Heart left ventricle (tissue), 16 donors: ENCODE results near the gene KDM1A. TPM values are rescaled to one million over a fixed set of nuclear protein-coding genes. Genes with fewer than 3 reads are reported as not detected.
"Not testable (repeated sequence)": the region's sequence is repeated elsewhere in the genome, so short reads cannot be mapped to it uniquely, and the experiment has no call there.

Source experiments
- ATAC-seq, 4 donors: fragments of 200-7000 bp; cut with Tn5 transposase; one replicate each; pipeline ENCODE4 v1.9.1; 2020 to 2022; ENCODE audit warnings: moderate library complexity in 4 of 4, mild to moderate bottlenecking in 3 of 4, moderate number of reproducible peaks in 1 of 4
- DNase-seq, 5 donors: peaks; one replicate each; pipeline ENCODE4 v3.0.0-alpha.2; 2020
- H3K27ac ChIP-seq, 12 donors: fragments of 200-600 bp; sonication (generic) in 4 of 12; one replicate each; pipeline versions ENCODE4 v1.5.0 to v1.8.0; 2016 to 2022; ENCODE audit warnings: mild to moderate bottlenecking in 2 of 12
- H3K27me3 ChIP-seq, 9 donors: fragments of 200-600 bp; sonication (generic) in 2 of 9; one replicate each; pipeline versions ENCODE4 v1.5.1 to v1.8.0; 2016 to 2022; ENCODE audit warnings: mild to moderate bottlenecking in 3 of 9
- H3K36me3 ChIP-seq, 9 donors: fragments of 200-600 bp; sonication (generic) in 2 of 9; one replicate each; pipeline versions ENCODE4 v1.5.0 to v1.8.0; 2018 to 2022; ENCODE audit warnings: mild to moderate bottlenecking in 2 of 9
- H3K4me1 ChIP-seq, 12 donors: fragments of 200-600 bp; sonication (generic) in 4 of 12; one replicate each; pipeline versions ENCODE4 v1.5.0 to v1.8.0; 2016 to 2022; ENCODE audit warnings: mild to moderate bottlenecking in 3 of 12
- H3K4me3 ChIP-seq, 12 donors: fragments of 200-600 bp; sonication (generic) in 4 of 12; one replicate each; pipeline versions ENCODE4 v1.5.0 to v1.8.0; 2017 to 2022; ENCODE audit warnings: mild to moderate bottlenecking in 9 of 12, moderate library complexity in 4 of 12
- H3K9me3 ChIP-seq, 12 donors: fragments of 200-600 bp; sonication (generic) in 4 of 12; one replicate each; pipeline versions ENCODE4 v1.5.0 to v1.8.0; 2016 to 2022; ENCODE audit warnings: mild to moderate bottlenecking in 1 of 12
- POLR2A ChIP-seq, 2 donors: fragments of 450-650 bp; IDR thresholded peaks; one replicate each; pipeline ENCODE4 v1.6.1; 2017; ENCODE audit warnings: antibody characterized with exemption in 2 of 2, mild to moderate bottlenecking in 2 of 2, moderate library complexity in 2 of 2
- WGBS, 4 donors: extraction: QIAGEN DNeasy Blood & Tissue Kit in 2 of 4; methylation state at CpG; one replicate each; pipeline versions ENCODE4 v1.1.5 to v1.1.7; 2013 to 2018; 5-methylcytosine and 5-hydroxymethylcytosine counted together
- intact Hi-C, 10 donors: fragments of 100-400 bp; cut with DNase I; formaldehyde crosslinking; loops; one replicate each; pipeline versions ENCODE4 v1.11.1 to v1.14.2; 2022
- polyA plus RNA-seq, 2 donors: library from polyadenylated mRNA; stranded (reverse); fragments of 200-250 nt; gene quantifications; one replicate each; pipeline ENCODE4 v1.2.3, GENCODE V29; 2013
- total RNA-seq, 9 donors: library from RNA; depleted of rRNA in 2 of 9; stranded (reverse); fragments of >200 nt in 2 of 9; fragmentation: NEBNext Ultra II Directional in 3 of 9; extraction: Animal tissue kit (Norgen Biotek cat#: 25700) in 3 of 9; gene quantifications; one replicate each; pipeline versions ENCODE4 v1.1.0 to v1.2.4, GENCODE V29; 2016 to 2023
- TF ChIP-seq, protein P1 (sequence below), 12 donors: fragments of 200-600 bp; sonication (generic) in 4 of 12; IDR thresholded peaks; one replicate each; pipeline versions ENCODE4 v1.5.0 to v1.8.0; 2018 to 2022; ENCODE audit warnings: antibody characterized with exemption in 12 of 12, mild to moderate bottlenecking in 5 of 12
- donor health status: ischemic (EF 13 %, LVEDD 7.1; RV severe dilation, severe dysfunction).
- donor health status: healthy with polysubstance abuse.
- donor health status: DM: no; HTN: yes; CAD: no.
- donor health status: DM: no; HTN: no; CAD: no.
- donor health status: ischemic (EF 25% LVEDD 6.9; RV normal size, moderate dysfunction).
- donor health status: ischemic (EF 25% LVEDD 5.7; RV mildly dilated, moderate dysfunction).
- donor health status: healthy.
- donor health status: DM: yes; HTN: yes; CAD: no.
- donor health status: ischemic (EF 35%, LVEDD 5.7; RV mildly dilated, moderate dysfunction).
- donor health status: nonischemic (EF 11% LVEDD 7.7; RV severe dilation, severe dysfunction).
- donor health status: DM: yes; HTN: yes; CAD: no.
- donor health status: PGD.
- donor health status: ischemic (EF 29% LVEDD 5.4; RV normal size, mild dysfunction).
- donor health status: nonischemic (EF 23%, LVEDD 6.1; RV moderate dilation, normal function).

The KDM1A gene
- total and polyA plus RNA-seq, 11 donors, result 14.8 to 37.2 (median 29.7) TPM

DNA sequence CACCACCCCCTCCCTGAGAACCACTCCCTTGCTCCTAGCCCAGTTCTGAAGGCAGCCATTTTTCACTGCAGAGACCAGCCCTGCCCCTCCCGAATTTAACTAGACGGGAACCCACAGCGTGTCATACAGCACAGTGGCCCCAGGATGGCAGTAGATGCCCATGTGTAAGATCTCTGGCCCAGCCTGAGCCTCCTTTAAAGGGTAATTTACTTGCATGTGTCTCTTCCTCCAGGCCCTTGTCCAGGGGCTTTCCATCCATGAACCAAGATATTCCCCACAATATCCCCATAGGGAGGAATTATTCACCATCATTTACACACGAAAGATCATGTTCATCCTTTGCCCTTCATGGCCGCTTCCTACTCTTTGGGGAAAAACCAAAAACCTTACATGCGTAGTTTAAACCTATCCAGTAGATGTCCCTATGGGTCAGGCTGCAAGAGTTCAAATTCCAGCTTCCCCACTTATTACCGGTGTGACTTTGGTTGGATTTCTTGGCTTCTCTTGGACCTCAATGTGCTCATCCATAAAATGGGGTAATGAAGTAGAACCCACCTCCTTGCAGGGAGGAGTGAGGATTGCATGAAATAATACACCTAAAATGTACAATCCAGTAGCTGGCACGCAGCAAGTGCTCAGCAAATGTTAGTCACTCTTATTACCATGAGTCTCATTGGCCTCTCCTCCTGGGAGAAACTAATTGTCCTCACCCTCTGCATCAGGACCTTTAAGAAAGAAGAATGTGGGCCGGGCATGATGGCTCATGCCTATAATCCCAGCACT, 42.6 kb upstream of the KDM1A start:
- peak; percentile 79 to 96 (median 94) for ATAC-seq
- Histone ChIP-seq H3K27ac (no peak overlapping the region), H3K27me3 (peaks cover 0 to 16% (median 6%) of the 10 kb centered on the region in 9 donors), H3K36me3 (no peaks in the 10 kb centered on the region), H3K4me1 (no peaks in the 10 kb centered on the region), H3K4me3 (no peak overlapping the region), H3K9me3 (no peaks in the 10 kb centered on the region)
- intact Hi-C loops, result loop anchor here in 9 of 10 donors (2.0 to 10.0 kb wide), 7 partner anchors 108 to 298 kb away; no protein-coding TSS in a partner anchor
- 36 to 39% (median 38%) methylated on average over 9 of the region's 9 CpGs for WGBS, 4 donors
- TF ChIP-seq, protein P1, sequence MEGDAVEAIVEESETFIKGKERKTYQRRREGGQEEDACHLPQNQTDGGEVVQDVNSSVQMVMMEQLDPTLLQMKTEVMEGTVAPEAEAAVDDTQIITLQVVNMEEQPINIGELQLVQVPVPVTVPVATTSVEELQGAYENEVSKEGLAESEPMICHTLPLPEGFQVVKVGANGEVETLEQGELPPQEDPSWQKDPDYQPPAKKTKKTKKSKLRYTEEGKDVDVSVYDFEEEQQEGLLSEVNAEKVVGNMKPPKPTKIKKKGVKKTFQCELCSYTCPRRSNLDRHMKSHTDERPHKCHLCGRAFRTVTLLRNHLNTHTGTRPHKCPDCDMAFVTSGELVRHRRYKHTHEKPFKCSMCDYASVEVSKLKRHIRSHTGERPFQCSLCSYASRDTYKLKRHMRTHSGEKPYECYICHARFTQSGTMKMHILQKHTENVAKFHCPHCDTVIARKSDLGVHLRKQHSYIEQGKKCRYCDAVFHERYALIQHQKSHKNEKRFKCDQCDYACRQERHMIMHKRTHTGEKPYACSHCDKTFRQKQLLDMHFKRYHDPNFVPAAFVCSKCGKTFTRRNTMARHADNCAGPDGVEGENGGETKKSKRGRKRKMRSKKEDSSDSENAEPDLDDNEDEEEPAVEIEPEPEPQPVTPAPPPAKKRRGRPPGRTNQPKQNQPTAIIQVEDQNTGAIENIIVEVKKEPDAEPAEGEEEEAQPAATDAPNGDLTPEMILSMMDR (IDR thresholded peaks at IDR 0.05), result peak; percentile 37 to 68 (median 64)
- no peak for TF ChIP-seq POLR2A (IDR thresholded peaks at IDR 0.05)
- DNase-seq, result peak in 4 of 5 donors; percentile 35 to 55 (median 47)

GRCh38 chr1:22978299-22978698, 41.0 kb upstream of the KDM1A start:
- Histone ChIP-seq H3K9me3 (no peaks in the 10 kb centered on the region), H3K36me3 (no peaks in the 10 kb centered on the region), H3K27me3 (peaks cover 0 to 16% (median 0%) of the 10 kb centered on the region in 9 donors), H3K4me1 (no peaks in the 10 kb centered on the region), H3K4me3 (no peak overlapping the region), H3K27ac (no peak overlapping the region)
- TF ChIP-seq, protein P1 (IDR thresholded peaks at IDR 0.05), result no peak
- TF ChIP-seq POLR2A (IDR thresholded peaks at IDR 0.05), result no peak
- no peak for DNase-seq
- intact Hi-C loops, result loop anchor here in 7 of 10 donors (5.0 to 10.0 kb wide), 6 partner anchors 107 to 297 kb away; no protein-coding TSS in a partner anchor
- 93 to 97% (median 95%) methylated on average over 3 of the region's 3 CpGs for WGBS, 4 donors
- ATAC-seq, result no peak

DNA sequence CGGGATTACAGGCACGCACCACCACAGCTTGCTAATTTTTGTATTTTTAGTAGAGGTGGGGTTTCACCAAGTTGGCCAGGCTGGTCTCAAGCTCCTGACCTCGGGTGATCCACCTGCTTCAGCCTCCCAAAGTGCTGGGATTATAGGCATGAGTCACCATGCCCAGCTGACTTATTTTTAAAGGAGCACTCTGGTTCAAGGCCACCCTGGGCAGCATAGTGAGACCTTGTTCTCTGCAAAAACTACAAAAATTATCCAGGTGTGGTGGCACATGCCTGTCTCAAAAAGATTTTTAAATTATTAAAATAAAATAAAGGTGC, 38.8 kb upstream of the KDM1A start:
- 77 to 83% (median 81%) methylated on average over 3 of the region's 3 CpGs for WGBS, 4 donors
- intact Hi-C loops, result loop anchor here in 1 of 10 donors (10.0 kb wide), 1 partner anchor 294 kb away; no protein-coding TSS in a partner anchor

DNA sequence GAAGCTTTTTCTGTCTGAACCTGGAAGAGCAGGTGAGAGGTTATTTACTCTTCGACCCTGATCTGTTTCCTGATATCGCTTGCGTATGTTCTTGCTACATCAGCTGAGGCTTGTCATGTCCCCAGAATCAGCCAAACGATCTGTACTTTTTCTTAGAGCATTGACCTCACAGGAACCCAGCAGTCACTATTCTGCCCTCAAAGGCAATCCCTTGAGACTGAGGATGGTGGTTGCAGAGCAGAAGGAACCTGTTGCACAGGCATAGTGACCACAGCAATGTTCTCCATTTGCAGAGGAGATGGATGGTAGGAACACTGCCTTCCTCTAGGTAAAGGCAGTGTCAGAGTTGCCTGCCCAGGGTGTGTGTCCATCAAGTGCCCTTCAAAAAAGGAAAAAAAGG, 35.3 kb upstream of the KDM1A start:
- Histone ChIP-seq H3K27me3 (peaks cover 0 to 4% (median 0%) of the 10 kb centered on the region in 9 donors), H3K9me3 (no peaks in the 10 kb centered on the region), H3K4me1 (no peaks in the 10 kb centered on the region), H3K4me3 (no peak overlapping the region), H3K36me3 (no peaks in the 10 kb centered on the region), H3K27ac (no peak overlapping the region)
- 81 to 87% (median 82%) methylated on average over 4 of the region's 4 CpGs for WGBS, 4 donors
- TF ChIP-seq, protein P1 (IDR thresholded peaks at IDR 0.05), result no peak
- no peak for TF ChIP-seq POLR2A (IDR thresholded peaks at IDR 0.05)
- DNase-seq (no peak), ATAC-seq (no peak)
- intact Hi-C loops, result loop anchor here in 1 of 10 donors (10.0 kb wide), 1 partner anchor 291 kb away; no protein-coding TSS in a partner anchor

More for the DNA sequence above, 38.8 kb upstream of the KDM1A start:
- not testable (repeated sequence) for H3K9me3 ChIP-seq, DNase-seq, H3K27me3 ChIP-seq, H3K4me1 ChIP-seq, H3K4me3 ChIP-seq, H3K27ac ChIP-seq, H3K36me3 ChIP-seq, ATAC-seq

GRCh38 chr1:22992384-22992783, 26.9 kb upstream of the KDM1A start:
- H3K27ac ChIP-seq, ATAC-seq, H3K27me3 ChIP-seq, H3K4me1 ChIP-seq, H3K4me3 ChIP-seq, DNase-seq, H3K36me3 ChIP-seq, intact Hi-C loops: not testable (repeated sequence)
- 74 to 95% (median 83%) methylated on average over 3 of the region's 3 CpGs for WGBS, 4 donors
- H3K9me3 ChIP-seq, result peaks cover 0 to 14% (median 0%) of the 10 kb centered on the region in 12 donors

DNA sequence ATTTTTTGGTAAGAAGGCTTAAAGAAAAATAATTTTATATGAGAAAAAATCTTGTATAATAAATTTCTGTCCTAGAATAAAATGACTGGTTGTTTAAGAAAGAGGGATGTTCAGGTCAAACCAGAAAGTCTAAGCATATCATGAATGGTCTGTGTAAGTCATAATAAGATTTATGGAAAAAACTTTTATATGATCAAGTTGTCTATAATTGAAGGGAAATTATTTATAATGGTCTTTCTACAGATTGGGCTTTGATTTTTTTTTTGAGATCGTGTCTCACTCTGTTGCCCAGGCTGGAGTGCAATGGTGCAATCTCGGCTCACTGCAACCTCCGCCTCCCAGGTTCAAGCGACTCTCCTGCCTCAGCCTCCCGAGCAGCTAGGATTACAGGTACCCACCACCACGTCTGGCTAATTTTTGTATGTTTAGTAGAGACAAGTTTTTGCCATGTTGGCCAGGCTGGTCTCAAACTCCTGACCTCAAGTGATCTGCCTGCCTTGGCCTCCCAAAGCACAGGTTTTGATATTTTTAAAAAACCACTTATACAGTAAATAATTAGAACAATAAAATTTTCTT, 26.0 kb upstream of the KDM1A start:
- H3K36me3 ChIP-seq, H3K27ac ChIP-seq, DNase-seq, intact Hi-C loops, ATAC-seq, H3K27me3 ChIP-seq, H3K4me3 ChIP-seq, H3K4me1 ChIP-seq: not testable (repeated sequence)
- 80 to 81% (median 80%) methylated on average over 6 of the region's 6 CpGs for WGBS, 4 donors
- H3K9me3 ChIP-seq, result peaks cover 0 to 14% (median 0%) of the 10 kb centered on the region in 12 donors
